GM18951 (cell line): ENCODE measurements around the gene TRERF1.
"Not testable (repeated sequence)": the region's sequence is repeated elsewhere in the genome, so short reads cannot be mapped to it uniquely, and the experiment has no call there.

Source experiments
- POLR2A ChIP-seq: IDR thresholded peaks from 4 replicates; pipeline ENCODE4 v1.6.1; 2011; ENCODE audit warnings: mild to moderate bottlenecking; ENCODE audit not compliant: insufficient read length, insufficient read depth; ENCODE audit errors: extremely low read depth
- in situ Hi-C: fragments of 300-500 bp; cut with MboI; formaldehyde crosslinking; loops from one replicate; pipeline ENCODE4 v1.12.0; 2022; ENCODE audit warnings: low sequenced_read_pairs, mixed read lengths, inconsistent platforms; ENCODE audit not compliant: unreplicated experiment

Gene TRERF1

GRCh38 chr6:42203183-42203582, 248.5 kb downstream of the TRERF1 start:
- in situ Hi-C loops, result no loop called here
- TF ChIP-seq POLR2A, result no peak

GRCh38 chr6:42202131-42202915, 249.4 kb downstream of the TRERF1 start:
- in situ Hi-C loops, result not testable (repeated sequence)

DNA sequence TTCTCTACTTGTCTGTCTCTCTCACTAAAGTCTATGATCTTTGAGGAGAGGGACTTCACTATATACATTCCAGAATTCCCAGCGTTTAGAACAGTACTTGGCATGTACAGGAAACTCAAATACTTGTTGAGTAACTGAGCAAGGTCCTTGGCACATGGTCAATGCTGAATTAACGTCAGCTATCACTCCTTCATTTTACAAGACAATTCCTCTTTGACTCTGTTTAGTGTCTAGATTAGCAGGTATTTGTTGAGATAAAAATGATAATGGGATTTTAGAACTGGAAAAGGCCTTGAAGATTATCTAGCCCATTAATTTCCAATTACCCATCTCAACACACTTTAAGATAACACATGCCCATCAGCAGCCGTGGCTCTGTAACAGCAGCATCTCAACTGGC, 250.3 kb downstream of the TRERF1 start:
- in situ Hi-C loops, result no loop called here
- no peak for TF ChIP-seq POLR2A

GRCh38 chr6:42200035-42200434, 251.7 kb downstream of the TRERF1 start:
- no peak for TF ChIP-seq POLR2A
- in situ Hi-C loops, result no loop called here

DNA sequence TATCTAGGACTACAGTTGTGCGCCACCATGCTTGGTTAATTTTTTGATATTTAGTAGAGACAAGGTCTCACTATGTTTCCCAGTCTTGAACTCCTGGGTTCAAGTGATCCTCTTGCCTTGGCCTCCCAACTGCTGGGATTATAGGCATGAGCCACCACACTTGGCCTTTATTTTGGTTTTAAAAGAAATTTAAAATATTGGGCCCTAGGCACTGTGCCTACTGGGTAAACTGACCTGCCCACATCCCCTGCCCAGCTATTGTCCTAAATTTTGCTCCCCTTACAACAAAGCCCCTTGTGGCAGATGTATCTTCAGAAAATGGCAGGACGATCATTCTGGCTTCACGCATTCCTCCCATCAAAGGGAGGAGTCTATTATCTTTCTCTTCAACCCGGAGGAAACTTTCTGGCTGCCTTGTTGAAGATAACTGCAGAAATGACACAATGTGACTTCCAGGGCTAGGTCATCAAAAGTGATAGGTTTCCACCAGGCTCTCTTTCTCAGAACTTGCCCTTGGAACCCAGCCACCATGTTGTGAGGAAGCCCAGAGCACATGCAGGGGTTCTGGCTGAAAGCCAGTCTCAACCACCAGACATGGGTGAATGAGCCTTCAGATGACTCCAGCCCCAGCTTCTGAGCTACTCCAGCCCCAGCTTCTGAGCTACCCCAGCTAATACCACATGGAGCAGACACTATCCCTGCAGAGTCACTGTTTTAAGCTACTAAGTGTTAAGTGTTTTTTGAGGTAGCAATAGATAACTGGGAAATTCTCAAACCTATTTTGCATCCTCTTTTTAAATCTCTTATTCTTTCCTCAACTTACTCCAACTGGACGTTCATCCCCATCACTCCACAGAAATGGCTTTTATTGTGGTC, 252.4 kb downstream of the TRERF1 start:
- in situ Hi-C loops, result no loop called here
- TF ChIP-seq POLR2A, result no peak

GRCh38 chr6:42197555-42198362, 254.0 kb downstream of the TRERF1 start:
- in situ Hi-C loops, result no loop called here
- no peak for TF ChIP-seq POLR2A

GRCh38 chr6:42195415-42195814, 256.3 kb downstream of the TRERF1 start:
- in situ Hi-C loops, result no loop called here
- TF ChIP-seq POLR2A, result no peak

GRCh38 chr6:42194056-42194455, 257.7 kb downstream of the TRERF1 start:
- TF ChIP-seq POLR2A, result no peak
- in situ Hi-C loops, result no loop called here

- in situ Hi-C loops, result no loop called here
- TF ChIP-seq POLR2A, result no peak
Observed at GRCh38 chr6:42193491-42193894, 258.2 kb downstream of the TRERF1 start.

DNA sequence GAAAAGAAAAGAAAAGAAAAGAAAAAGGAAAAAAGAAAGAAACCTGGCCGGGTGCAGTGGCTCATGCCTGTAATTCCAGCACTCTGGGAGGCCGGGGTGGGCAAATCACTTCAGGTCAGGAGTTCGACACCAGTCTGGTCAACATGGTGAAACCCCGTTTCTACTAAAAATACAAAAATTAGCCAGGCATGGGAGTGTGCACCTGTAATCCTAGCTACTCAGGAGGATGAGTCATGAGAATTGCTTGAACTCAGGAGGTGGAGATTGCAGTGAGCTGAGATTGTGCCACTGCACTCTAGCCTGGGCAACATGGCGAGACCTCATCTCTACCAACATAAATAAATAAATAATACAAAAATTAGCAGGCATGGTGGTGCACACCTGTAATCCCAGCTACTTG, 259.3 kb downstream of the TRERF1 start:
- in situ Hi-C loops, result not testable (repeated sequence)

GRCh38 chr6:42190554-42191183, 261.1 kb downstream of the TRERF1 start:
- no peak for TF ChIP-seq POLR2A
- in situ Hi-C loops, result no loop called here

DNA sequence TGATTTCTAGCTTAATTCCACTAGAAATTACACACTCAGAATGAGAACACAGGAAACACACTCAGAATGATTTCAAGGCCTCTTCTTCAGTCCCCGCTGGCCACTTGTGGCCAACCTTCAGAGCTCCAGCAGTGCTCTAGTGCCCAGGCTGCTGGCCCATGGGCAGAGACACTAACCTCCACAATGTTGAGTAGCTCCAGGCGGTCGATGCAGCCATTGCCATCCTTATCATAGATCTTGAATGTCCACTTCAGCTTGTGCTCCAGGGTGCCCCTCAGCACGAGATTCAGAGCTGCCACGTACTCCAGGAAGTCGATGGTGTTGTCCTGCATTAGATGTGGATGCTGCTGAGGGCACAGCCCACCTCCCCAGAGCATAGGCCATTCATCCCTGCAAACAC, 263.3 kb downstream of the TRERF1 start:
- in situ Hi-C loops, result no loop called here
- TF ChIP-seq POLR2A, result no peak

GRCh38 chr6:42185597-42185996, 266.1 kb downstream of the TRERF1 start:
- no peak for TF ChIP-seq POLR2A
- in situ Hi-C loops, result no loop called here

GRCh38 chr6:42184475-42184874, 267.3 kb downstream of the TRERF1 start:
- TF ChIP-seq POLR2A, result no peak
- in situ Hi-C loops, result no loop called here
